Stimulated activated CD4-positive, alpha-beta T cell treated with anti-CD3 and anti-CD28 coated beads, Interleukin-2, amount 100 ng/mL, for 4 hours (primary cell): ENCODE measurements around the gene NPAS2.

Experiments used
- DNase-seq: peaks from one replicate; pipeline ENCODE4 v3.0.0-alpha.2; 2020; ENCODE audit warnings: low read depth

The NPAS2 gene

DNA sequence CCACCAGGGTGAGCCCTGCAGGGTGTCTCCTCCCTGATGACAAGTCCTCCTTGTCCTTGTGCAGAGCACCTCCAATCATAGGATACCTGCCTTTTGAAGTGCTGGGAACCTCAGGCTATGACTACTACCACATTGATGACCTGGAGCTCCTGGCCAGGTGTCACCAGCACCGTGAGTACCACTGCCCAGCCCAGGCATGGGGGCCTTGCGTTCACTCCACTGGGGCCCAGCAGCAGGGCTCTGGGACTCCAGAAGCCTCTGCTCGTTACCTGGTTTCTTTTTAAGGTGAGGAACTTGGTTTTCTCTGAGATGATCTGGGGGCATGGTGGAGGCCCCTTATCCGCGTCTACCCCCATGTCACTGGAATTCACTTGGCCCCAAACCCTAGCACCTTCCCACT, 145.7 kb downstream of the NPAS2 start:
- DNase-seq = no peak

DNA sequence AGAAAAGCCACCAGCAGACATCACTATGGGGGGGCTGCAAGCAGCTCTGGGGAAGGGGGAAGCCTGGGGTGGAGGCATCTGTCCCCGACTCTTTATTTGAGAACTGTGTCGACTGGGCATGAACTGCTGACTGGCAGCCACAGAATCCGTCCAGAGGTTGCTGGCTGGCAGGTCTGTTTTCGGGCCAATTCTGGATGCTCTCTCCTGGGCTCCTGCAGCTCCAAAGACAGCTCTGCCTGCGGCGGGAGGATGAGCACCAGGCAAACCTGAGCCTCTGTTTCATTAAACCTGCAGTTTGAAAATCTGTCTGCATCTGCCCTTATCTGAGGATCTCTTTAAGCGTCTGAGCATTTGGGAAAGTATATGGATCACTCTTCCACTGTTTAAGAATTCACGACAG, 147.8 kb downstream of the NPAS2 start:
- DNase-seq = no peak

DNA sequence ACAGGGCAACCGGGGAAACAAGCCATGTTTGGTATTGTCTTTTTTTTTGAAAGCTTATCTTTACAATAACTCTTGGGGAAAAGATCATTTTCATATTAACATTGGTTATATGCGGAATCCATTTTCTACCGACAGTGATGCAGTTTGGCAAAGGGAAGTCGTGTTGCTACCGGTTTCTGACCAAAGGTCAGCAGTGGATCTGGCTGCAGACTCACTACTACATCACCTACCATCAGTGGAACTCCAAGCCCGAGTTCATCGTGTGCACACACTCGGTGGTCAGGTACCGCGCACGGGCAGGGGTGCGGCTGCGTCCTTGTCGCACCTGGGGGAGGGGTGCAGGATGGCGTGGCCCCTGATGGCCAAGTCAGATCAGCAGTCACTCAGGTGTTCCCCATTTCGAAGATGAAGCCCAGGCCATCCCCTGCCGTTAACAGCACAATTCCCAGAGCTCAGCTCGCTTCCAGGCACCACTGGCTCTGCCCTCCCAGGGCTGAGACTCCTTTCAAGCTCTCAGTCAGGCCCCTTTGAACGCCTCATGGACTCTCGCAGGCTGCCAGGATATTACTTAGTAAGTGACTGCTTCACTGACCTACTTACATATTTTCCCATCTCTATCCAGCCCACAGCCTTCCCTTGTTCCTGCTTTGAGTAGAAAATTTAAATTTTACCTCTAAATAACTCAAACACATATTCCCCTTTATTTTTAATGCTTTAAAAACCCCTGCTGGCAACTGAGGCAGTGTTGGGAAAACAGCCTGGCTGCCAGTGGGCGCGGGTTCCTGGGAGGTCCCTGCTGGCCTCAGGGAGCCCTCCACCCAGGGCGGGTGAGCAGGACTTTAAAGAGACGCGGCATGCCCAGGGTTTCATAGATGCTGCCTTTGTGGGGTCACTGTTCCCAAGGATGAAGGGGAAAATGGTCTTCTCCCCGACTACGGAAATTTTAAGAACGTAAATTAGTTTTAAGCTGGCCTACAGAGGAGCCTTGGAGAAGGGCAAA, 148.5 kb downstream of the NPAS2 start:
- no peak for DNase-seq

DNA sequence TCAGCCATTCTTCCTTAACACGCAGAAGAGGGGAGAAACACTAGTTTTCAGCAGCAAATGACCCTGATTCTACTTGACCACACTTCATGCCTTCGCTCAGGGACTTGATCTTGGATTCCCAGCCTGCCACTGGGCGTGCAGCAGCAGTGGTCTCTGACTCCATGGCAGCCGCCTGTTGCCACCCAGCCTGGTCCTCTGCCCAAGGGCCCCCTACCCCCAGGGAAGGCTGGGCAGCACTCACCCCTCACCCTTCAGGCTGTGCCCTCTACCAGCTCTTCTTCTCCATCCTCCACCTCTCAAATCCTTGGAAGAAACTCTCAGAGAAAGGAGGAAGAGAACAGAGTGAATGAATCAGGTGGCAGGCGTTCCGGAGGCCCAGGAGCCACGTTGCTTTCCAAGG, 150.1 kb downstream of the NPAS2 start:
- no peak for DNase-seq

DNA sequence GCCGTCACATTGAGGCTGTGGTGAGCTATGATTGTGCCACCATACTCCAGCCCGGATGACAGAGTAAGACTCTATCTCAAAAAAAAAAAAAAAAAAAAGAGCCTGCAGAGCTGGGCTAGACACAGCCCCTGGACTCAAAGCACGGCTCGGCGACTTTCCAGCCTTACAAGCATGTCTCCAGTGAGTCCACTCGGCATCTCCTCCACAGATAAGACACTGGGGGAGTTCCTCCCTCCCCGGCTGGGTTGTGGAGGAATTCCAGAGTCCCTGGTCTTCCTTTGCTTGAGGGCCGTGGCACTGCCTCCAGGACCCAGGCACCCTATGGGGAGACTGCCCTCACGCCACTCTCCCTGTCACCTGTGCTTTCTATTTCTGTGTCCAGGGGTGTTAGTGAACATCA, 151.3 kb downstream of the NPAS2 start:
- no peak for DNase-seq

DNA sequence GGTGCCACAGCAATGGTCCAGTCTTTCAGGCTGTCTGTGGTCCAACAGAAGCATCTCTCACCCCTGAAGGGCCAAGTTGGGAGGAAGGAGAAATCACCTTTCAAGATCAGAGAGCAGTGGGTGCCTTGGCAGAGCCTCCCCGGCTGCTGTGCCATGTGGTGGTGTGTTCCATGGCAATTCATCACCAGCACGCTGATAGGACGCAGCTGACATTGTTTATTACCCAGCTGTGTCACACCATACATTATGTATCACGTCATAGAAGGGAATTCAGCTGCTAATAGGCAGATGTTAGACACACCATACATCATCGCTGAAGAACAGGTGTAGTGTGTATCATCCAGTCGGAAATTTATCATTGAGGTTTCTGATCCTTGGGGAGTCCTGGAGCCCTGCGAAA, 152.5 kb downstream of the NPAS2 start:
- no peak for DNase-seq

DNA sequence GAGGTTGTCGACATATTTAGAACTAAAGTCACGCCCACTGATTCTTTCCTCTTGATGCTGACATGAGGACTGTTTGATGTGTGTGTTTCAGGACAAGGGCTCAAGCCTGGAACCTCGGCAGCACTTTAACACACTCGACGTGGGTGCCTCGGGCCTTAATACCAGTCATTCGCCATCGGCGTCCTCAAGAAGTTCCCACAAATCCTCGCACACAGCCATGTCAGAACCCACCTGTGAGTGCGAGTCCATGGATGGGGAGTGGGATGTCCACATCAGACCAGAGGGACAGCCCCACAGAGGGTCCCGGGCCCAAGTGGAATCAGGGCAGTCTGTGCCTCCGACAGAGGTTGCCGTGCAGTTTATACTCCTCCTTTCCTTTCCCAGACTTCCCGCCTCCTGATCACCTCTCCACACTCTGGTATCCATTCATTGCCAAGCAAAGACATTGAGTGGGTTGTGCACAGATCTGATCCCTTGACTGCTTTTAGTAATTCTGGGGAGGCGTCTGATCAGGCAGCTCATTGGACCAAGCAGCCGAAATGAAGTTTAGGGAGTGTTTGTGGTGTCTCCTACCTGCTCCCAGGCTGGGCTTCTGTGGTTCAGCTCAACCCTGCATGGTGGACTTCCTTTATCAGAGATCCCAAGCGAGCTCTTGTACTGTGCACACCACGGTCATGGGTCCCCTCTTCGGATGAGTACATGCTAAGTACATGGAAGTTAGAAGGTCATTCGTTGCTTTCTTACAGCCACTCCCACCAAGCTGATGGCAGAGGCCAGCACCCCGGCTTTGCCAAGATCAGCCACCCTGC, 155.0 kb downstream of the NPAS2 start:
- no peak for DNase-seq

DNA sequence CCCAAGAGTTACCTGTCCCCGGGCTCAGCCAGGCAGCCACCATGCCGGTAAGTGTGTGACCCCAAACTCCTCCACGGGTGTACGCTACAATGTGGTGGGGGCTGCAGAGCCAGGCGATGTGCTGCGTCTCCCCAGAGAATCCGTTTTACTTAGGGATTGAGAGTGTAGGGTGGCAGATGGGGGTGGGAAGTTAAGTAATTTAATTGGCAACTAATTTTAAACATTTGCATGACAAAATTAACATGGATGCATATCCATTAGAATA, 155.5 kb downstream of the NPAS2 start:
- no peak for DNase-seq

DNA sequence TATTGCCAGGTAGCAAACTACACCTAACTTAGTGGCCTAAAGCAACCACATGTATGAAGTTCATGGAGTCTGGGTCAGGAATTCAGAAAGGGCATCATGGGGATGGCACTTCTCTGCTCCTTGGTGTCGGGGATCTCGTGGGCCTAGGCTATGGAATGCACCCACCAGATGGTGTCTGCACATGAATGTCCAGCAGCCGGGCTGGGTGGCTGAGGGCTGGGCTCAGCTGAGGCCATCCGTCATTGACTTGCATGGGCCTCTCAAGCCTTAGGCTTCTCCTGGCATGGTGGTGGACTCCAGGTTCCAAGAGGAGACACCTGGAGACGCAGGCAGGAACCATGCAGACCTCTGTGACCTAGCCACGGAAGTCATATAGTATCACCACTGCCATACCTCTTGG, 156.1 kb downstream of the NPAS2 start:
- no peak for DNase-seq

DNA sequence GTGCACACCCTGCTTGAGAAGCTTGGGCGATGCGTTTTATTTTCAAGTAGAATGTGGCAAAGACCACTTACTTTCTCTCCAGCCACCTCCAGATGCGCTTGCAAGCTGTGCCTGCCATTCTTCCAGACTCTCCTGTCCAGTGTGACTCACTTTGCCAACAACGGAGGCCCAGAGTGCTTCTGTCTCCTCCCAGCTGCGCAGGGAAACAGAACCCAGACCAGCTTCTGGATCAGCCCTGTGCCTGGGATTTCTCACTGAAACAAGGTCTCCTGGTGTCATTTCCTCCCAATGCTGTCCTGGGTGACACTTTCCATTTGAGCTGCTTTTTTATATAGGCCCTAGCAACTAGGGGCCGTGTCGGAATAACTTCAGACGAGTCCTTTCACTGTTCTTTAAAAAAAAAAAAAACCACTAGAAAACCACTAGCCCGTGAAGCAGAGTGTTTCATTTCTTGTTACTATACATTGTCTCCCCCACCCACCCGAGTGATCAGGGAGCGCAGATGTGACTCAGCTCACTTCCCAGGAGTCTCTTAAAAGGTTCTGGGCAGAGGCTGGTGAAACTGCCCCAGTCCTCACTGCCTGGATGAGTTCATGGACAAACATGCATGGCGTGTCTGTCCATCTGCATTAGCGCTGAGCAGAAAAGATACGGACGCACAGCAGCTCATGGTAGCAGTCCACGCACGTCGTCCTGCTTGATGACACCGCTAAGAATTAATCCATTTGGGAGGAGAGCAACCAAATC, 156.9 kb downstream of the NPAS2 start:
- no peak for DNase-seq

DNA sequence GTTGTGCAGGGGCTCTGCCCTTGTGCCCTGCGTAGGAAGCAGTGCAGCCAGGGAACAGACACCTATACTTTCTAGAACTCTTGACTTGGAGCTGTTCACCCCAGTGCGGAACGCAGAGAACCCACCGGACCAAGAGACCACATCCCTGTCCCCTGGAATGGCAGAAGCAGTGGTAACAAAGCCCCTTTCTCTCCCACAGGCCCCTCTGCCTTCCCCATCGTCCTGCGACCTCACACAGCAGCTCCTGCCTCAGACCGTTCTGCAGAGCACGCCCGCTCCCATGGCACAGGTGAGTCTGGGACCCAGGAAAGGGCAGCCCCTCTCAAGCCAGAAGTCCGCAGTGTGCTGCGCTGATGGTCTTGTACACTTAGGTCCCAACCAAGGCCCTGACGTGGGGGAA, 157.6 kb downstream of the NPAS2 start:
- no peak for DNase-seq

DNA sequence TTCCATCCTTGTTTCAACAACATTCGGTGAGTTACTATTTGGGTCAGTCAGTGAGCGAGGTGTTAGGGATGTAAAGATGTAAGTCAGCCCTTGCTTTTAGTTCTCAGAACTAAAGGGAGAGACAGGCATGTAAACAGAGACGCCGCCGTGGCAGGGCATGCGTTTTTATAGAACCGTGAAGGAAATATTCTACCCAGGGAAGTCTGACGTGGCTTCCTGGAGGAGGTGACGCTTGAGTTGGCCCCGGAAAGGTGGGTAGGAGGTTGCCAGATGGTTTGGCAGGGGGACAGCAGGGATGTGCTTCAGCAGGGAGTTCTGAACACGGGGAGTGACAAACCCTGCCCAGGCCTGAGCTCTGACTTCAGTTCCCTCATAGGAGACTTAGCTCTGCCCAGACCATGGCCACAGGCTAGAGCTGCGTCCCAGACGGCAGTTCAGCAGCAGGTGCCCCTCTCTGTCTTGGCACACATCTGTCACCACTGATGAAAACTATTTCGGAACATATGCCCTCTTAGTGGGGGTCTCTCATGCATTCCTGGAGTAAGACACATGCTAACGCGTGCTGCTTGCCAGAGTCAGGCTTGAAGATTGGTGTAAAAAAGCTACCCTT, 158.7 kb downstream of the NPAS2 start:
- no peak for DNase-seq

DNA sequence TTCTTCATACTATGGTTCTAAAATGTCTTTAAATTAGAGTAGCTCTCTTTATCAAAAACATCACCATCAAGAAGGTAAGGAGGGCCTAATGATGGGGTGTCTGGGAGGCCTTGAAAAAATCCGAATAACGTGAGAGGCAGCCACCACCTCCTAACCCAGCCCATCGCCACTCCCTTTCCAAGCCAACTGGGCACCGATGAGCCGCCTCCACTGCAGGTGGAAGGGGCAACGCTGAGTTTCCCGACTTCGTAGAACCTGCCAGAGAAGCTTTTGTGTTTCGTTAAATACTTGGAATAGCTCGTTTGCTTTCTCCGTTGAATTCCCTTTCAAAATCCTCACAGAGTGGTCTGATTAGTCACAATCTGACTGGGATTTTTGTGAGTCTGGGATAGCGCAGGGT, 160.1 kb downstream of the NPAS2 start:
- no peak for DNase-seq

DNA sequence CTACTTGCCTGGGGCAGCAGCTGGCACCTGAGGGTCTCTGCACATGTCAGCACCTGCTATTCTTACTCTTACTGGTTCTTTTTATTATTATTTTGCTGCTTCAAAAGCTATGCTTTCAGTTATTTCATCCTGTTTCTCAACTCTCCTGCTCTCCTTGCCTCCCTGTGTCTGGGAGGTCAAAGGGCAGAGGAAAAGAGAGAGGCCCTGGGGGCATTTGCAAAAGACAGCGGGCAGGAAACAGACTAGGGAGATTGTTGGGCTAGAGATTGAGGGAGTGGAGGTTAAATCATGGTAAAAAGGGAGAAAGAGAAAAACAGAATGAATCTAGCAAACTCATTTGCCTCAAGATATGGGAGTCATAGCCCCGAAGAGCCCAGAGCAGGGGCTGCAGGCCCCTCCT, 161.1 kb downstream of the NPAS2 start:
- DNase-seq = no peak

DNA sequence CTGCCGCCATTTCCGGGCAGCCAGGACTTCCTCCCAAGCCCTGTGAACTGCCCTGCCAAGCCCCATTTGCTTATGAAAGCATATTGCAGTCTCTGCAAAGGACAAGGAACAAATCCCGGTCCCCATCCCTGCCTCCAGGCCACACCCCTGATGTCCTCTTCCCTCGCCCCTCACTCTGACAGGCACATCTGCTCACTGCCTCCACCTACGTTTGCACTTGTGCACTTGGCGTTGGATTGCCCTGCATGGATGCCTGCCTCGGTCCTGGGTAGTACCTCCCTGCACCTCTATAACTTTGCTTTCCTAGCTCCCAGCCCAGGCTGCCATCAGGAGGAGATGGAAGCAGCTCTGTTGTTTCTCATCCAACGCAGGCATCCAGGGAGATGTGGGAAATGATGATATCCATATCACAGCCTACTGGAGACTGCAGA, 162.5 kb downstream of the NPAS2 start:
- no peak for DNase-seq

DNA sequence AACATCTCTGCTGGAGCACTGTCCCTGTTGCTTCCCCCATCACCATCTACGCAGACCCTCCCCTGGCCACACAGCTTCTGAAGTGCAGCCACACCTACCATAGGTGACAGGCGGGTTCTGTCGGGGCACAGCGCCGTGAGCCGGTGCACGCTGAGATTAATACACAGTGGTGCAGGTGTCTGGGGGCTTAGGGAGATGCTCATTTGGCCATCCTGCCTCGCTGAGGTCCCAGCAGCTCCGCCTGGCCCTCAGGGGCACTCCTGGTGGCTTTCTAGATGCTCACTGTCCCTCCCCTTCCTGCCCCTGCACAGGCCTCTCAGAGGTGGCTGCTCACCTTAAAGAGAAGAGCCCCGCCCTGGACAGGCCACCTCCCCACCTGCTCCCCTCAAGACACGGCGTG, 163.3 kb downstream of the NPAS2 start:
- no peak for DNase-seq

DNA sequence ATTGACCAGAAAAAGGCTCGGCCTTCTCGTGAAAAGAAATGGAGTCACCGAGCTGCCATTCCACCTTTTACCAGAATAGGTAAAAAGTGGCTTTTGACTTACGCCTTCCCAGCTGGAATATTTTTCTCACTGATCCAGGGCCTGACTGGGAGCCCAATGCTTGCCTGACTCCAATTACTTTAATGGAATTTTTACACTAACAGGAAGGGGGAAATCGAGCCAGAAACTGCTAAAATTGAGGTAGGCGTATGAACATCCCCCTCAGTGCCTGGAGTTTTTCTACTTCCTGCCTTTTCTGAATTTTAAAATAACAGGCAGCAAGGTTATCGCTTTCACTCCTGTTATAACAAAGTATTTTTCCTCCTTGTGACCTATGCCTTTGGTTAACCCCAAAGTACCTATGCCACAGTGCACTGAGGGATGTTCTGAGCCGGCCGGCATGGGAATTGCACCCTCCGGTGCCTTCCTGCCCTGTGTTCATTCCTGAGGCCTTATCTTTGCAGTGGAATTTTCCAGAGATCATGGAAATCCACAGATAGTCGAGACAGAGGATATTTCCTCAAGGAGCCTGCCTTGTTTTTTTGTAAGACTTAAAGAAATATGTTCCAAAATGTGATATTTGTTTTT, 163.9 kb downstream of the NPAS2 start:
- no peak for DNase-seq

DNA sequence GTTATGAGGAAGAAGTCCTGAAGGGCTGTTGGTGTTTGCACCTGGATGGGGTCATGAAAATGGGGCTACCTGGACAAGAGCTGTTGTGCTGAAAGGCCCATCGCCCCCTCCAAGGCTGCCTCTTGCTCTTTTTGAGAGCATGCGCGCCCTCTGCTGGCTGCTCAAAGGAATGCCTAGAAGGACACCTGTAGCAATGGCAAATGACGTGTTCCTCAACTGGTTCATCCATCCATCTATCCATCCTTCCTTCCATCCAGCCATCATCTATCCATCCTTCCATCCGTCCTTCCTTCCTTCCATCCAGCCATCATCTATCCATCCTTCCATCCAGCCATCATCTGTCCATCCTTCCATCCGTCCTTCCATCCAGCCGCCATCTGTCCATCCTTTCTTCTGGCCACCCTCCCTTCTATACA, 165.0 kb downstream of the NPAS2 start:
- DNase-seq = peak; percentile 62

DNA sequence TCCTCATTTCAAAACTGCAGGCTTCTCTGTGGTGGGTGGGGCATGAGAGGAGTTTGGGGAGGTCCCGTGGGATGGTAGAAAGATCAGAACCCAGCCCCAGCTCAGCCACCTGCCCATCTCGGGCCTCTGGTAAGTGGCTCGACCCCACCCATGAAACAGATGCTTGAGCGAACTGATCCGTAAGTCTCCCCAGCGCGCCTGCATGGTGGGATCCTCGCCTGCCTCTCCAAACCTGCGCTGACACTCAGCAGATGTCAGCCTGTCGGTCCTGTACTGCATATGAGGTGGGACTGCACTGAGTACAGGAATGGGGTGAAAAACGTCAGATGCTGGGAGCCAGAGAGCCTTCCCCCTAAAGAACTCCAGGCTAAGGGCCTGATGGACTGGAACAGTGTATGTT, 166.2 kb downstream of the NPAS2 start:
- DNase-seq = no peak

DNA sequence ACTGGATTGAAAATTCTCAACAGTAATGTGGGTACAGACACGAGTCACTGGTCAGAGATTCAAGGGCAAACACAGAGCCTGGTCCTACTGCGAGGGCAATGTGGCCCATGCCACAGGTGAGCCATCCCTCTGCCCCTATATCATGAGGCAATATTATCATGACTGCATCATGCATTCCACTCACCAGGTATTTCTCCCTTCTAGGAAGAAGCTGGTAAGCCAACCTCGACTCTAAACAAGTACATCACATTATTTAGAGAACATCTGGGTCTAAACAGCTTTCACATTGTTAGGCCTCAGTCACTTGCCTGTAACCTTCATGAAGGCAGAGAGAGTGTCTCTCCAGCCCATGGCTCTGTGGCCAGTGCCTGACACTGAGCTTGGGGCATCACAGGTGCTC, 167.6 kb downstream of the NPAS2 start:
- DNase-seq = no peak

DNA sequence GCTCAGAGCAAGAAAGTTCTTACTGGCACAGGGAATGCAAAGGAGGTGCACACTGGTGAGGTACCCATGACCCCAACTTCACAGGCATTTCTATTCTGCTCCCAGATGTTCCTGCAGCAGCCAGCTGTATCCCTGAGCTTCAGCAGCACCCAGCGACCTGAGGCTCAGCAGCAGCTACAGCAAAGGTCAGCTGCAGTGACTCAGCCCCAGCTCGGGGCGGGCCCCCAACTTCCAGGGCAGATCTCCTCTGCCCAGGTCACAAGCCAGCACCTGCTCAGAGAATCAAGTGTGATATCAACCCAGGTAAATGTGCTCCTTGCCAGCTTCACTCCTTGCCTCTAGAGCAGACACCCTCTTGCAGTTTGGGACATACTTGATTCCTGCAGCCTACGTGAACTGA, 168.0 kb downstream of the NPAS2 start:
- DNase-seq = no peak
